GM21360 (cell line): ENCODE measurements around the gene ZNF804A.
A peak's percentile ranks its signal among the peaks of the same experiment; 100 is the strongest.

ENCODE experiments used
- ATAC-seq: cut with Tn5 transposase; IDR thresholded peaks from one replicate; pipeline ENCODE4 v1.9.1; 2021; ENCODE audit warnings: mild to moderate bottlenecking, moderate library complexity; ENCODE audit not compliant: unreplicated experiment

The ZNF804A gene

DNA sequence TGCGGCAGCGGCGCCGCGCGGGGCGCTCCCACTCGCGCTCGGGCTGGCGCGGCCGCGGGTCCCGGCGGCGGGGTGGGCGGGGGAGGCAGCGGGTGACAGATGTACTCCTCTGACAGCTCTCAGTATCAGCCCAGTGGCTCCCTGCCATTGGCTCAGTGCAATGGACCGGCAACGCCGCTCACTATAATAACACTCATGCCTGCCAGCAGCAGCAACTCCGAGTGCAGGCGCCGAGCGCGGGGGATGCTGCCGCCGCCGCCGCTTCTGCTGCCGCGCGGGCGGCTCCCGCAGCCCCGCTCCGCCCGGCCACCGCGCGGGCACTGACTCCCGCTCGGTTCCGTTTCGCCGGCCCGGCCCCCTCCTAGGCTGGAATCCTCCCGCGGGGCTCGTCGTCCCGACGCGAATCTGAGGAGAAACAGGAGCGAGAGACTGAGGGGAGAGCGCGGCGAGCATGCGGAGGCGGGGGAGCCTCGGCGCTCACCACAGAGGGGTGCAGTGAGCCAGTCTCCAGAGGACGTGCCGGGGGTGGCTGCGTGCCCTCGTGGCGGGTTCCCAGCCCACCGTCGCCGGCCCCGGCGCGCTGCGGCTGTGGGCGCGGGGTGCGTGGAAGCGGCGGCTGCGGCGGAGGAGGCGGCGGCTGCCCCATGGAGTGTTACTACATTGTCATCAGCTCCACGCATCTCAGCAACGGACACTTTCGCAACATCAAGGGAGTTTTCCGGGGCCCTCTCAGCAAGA lies at the start of gene ZNF804A:
Gene ZNF804A, plus strand, starts transcription at position 214 of the 738 bp plus-strand sequence. Its CDS starts 431 bp downstream, at position 645.
- peak; percentile 92 for ATAC-seq

DNA sequence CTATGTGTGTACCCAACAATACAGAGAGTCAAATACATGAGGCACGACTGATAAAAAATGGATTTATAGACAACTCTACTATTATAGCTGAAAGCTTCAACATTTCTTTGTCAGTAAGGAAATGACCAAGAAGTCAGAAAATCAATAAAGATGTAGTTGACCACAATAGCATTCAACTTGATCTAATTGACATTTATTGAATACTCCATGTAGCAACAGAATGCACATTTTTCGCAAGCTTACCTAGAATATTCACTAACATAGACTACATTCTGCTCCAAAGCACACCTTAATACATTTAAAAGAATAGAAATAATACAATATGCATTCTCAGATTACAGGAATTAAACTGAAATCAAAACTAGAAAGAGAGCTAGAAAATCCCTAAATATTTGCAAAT lies 49.2 kb upstream of the ZNF804A start:
- no peak for ATAC-seq

DNA sequence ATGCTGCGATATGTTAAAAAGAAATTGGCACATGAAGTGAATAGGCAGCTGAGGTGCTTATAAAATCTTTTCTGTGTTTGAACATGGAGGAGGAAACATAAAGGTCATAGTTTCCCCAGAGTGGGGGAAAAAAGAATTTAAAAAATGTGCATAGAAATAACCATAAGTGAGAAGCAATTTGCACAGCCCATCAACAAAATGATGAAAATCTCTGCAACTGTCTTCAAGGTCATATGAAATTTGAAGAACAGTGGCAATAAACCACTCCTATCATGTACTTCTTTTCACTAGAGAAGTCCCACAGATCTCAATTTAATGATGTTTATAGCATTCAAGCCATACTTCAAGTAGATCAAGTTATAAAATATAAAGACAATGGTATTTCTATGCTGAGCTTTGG lies 46.7 kb upstream of the ZNF804A start:
- no peak for ATAC-seq

DNA sequence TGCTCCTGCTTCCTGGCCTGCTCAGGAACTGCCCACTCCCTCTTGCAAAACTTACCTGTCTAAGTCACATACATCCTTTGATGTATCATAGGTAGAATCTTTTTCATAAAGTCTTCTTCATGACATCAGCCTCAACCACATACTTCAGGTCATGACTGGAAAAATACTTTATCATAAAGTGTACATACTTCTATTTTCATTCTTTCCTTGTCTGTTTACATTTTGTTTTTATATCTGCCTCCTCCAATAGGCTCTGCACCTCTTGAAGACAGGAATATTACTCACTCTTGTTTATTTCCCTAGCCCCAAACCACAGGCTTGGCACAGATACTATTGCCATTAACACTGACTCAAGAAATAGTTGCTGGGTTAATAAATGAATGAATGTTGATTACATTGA lies 43.6 kb upstream of the ZNF804A start:
- ATAC-seq, result no peak

DNA sequence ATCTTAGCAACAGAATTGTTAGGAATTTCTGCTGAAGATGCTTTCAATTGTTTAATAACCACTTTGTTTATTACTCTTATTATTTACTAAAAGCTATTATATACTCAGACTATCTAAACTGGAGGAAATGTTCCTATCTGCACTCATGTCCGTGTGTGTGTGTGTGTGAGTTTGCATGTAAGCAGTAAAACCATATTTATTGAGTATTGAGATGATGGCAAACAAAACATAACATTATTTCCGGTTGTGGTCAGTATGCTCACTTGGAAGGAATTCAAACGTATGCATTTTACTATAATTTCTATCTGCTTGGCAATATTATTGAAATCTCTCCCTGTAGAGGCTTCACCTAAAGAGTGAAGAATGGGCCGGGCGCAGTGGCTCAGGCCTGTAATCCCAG lies 43.0 kb upstream of the ZNF804A start:
- no peak for ATAC-seq

DNA sequence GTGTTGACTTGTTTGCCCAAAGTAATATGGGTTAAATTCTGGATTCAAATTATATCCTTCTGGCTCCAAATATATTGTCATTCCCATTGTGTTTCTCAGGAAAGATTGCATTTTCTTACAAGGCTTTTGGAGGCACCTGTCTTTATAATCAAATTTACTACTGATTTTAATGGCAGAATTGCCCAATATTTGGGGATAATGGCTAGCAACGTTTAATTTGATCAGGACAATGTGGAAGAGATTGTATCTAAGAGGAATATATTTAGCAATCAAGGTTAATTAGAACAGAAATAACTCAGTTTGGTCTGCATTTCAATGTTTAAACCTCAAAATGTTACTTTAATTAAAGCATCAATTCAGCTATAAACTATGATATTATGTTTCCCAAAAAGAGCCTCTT lies 41.7 kb upstream of the ZNF804A start:
- no peak for ATAC-seq

DNA sequence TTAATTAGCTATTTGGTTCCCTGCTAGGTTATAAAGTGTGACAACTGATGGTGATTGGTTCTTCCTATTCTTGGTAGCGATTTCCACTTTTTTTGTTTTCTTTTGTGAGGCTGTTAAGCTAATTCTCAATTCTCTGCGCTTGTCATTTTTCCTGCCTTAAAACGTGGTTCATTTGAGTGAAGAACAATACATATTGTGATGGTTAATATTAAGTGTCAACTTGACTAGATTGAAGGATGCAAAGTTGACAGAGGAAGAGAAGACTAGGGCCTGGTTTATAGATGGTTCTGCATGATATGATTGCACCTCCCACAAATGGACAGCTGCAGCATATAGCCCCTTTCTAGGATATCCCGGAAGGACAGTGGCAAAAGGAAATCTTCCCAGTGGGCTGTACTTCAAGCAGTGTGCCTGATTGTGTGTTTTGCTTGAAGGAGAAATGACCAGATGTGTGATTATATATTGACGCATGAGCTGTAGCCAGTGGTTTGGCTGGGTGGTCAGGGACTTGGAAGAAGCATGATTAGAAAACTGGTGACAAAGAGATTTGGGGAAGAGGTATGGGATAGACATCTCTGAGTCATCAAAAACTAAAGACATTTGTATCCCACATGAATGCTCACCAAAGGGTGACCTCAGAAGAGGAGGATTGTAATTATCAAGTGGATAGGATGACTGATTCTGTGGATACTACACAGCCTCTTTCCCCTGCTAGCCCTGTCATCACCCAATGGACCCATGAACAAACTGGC lies 39.4 kb upstream of the ZNF804A start:
- ATAC-seq, result no peak

DNA sequence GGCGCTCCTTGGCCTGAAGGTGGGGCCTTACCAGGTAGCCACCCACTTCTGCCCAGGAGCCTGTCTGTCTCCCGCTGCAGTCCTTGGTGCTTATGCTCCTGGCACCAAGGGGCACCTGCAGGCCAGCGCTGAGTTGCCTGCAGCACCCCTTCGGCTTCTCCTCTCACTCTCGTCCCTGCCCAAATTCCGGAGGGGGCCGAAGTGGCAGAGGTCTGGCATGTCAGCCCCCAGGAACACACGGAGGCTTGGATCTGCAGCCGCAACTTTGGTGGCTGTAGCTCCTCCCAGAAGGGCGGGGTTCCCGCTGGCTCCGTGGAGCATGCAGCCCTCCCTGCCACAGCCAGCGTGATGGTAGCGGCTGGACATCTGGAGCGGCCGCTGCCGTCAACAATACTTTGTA lies 37.7 kb upstream of the ZNF804A start:
- ATAC-seq, result no peak

DNA sequence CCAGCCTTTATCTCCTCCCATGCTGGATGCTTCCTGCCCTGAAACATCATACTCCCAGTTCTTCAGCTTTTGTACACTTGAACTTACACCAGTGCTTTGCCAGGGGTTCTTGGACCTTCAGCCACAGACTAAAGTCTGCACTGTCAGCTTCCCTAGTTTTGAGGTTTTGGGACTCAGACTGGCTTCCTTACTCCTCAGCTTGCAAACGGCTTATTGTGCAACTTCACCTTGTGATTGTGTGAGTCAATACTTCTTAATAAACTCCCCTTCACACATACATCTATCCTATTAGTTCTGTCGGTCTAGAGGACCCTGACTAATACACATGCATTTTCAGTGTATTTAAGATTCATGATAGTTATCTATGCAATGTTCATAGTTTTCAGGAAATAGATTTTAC lies 35.8 kb upstream of the ZNF804A start:
- no peak for ATAC-seq

DNA sequence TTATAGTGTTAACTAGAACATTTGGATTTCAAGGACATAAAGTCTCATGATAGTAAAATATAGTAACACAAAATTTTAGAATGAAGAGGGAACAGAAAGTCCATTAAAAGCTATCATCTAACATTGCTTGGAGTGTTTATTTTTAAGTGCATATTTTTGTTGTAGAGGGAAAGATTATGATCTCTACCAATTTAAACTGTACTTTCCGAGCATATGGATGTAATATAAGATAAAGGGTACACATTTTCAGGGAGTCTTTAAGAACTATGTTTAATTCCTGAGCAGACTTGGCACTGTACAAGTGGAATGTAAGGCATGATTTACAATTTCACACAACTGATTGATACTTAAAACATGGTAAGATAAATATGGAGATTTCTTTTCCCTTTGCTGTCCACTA lies 34.2 kb upstream of the ZNF804A start:
- no peak for ATAC-seq

DNA sequence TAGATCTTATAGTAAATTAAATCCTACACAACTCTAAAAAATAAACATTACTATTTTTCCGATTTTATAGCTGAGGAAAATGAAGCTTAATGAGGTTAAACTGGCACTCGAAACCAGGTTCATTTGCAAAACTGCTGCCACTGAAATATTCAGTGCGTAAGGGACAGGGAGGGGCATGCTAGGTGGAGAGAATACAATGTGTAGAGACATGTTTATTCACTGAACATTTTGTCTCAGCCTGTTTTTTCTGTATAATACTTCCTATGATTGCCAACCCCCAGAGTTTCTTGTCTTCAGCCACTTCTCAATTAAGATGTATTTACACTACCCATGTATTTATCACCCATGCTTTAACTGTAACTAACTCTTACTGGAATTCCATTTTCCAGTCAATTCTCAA lies 31.6 kb upstream of the ZNF804A start:
- no peak for ATAC-seq

DNA sequence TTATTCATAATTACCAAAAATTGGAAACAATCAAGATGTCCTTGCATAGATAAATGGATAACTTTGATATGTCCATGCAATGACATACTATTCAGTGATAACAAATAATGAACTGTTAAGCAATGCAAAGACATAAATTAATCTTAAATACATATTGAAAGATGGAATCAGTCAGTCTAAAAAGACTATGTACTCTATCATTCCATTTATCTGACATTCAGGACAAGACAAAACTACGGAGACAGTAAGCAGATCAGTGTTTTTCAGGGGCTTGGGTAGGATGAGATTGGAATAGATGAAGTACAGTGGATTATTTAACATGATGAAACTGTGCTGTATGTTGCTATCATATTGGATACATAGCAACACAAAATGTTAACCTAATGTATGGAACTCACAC lies 21.3 kb upstream of the ZNF804A start:
- no peak for ATAC-seq

DNA sequence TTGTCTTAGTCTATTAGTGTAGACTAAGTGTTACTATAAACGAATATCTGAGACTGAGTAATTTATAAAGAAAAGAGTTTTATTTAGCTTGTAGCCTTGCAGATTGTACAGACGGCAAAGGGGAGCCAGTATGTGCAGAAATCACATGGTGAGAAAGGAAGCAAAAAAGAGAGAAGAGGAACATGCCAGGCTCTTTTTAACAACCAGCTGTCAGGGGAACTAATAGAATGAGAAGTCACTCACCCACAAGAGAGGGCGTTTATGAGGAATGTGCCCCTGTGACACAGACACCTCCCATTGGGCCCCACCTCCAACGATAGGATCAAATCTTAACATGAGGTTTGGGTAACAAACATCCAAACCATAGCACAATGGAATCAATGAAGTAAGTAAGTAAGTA lies 20.6 kb upstream of the ZNF804A start:
- ATAC-seq, result no peak

DNA sequence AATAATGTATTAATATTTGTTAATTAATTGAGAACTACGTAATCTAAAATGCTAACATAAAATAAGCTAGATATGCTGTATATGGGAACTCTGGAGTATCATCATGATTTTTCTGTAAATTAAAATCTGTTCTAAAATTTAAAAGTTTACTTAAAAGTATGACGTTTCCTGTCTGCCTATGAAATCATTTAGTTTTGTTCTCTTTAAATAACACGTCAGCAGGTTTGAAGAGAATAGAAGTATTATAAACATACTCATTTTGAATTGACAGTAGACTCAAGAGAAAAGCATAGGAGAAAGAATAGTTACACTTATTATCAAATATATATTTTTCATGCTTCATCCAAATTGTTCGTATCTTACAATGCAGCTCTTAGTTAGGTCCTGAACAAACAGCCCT lies 19.1 kb upstream of the ZNF804A start:
- no peak for ATAC-seq

DNA sequence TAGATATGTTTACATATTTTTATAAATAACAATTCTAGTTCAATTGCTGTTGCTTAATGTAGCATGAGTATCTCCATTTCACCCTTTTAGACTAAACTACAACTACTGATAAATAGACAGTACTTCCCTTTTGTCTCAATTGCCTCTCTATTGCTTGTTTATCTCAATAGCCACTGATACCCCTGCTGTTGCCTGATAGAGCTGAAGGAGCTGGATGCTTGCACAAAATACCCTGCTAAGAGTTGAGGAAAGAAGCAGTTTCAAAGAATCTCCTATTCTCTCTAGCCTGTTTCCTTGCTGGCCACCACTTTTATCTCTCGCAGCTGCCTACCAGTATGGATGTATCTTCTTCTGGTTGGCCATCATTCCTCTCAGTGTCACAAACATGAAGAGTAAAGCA lies 16.9 kb upstream of the ZNF804A start:
- no peak for ATAC-seq

DNA sequence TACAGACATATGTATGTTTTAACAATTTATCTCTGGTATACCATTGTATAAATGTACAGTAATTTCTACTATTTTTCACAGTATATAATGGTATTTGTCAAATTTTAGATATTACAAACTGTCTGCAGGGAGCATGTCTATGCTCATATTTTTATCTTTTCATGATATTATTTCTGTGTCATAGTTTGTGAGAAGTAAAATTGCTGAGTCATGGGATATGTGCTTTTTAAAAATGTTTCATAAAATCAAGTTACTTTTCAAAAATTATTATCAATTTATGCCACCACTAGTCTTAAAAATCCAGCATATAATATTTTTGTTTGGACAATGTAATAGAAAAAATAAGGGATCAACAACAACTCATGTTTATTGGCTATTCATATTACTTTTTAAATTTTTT lies 9.1 kb upstream of the ZNF804A start:
- ATAC-seq, result no peak

DNA sequence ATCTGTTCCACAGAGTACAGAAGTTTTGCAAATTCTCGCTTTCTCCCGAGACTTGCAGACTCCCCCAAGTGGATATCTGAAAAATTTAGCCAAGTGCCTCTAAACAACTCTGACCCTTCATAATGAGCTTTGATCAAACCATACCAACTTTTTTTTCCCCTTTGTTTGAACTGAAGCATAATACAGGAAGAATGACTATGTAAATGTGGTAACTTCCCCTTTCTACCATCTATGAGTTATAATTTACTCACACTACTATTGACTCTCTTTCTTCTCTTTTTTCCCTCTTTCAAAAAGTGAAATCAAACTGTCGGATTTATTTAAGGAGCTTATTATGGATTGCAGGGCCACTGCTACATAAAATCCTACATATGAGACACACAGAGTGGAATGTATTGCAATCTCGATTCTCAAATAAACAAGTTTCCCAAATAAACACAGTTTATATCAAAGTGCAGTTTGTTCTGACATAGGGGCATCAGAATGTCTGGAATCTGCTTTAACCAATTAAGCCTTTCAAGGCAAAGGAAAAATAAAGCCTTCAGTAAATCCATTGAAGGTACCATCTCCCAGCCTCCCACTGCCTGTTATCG lies 1.4 kb upstream of the ZNF804A start:
- ATAC-seq, result peak; percentile 32

DNA sequence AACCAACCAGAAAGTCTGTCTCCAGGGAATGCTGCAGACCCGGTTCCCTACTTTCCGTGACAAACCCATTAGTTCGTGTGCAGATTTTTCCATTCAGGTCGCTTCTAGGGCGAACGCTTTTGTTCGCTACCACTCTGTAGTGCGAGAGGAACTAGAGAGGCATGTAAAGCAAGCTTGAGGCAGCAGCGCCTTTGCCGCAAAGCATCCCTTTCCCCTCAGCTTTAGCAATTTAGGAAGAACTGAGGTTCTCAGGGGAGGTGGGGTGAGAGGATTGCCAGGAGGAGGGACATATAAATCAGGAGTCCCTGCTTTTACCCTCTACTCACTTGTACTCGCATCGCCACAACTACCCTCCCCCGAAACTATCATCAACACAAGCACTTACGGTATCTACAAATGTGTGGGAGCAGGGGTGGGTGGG lies 748 bp upstream of the ZNF804A start:
- ATAC-seq, result peak; percentile 30

DNA sequence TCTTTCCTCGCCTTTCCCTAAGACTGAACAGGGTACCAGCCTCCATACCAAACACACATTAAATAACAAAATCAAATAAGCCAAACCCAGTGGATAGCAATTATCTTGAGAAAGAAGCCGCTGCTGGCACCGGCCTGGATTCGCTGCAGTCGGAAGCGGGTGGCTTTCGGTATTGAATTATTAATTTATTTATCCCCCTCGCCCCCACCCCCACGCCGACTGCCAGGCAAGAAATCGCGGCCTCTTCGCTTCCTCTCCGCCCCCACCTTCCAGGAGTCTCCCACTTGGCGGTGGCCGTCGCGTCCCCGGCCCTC lies 370 bp upstream of the ZNF804A start:
- no peak for ATAC-seq

DNA sequence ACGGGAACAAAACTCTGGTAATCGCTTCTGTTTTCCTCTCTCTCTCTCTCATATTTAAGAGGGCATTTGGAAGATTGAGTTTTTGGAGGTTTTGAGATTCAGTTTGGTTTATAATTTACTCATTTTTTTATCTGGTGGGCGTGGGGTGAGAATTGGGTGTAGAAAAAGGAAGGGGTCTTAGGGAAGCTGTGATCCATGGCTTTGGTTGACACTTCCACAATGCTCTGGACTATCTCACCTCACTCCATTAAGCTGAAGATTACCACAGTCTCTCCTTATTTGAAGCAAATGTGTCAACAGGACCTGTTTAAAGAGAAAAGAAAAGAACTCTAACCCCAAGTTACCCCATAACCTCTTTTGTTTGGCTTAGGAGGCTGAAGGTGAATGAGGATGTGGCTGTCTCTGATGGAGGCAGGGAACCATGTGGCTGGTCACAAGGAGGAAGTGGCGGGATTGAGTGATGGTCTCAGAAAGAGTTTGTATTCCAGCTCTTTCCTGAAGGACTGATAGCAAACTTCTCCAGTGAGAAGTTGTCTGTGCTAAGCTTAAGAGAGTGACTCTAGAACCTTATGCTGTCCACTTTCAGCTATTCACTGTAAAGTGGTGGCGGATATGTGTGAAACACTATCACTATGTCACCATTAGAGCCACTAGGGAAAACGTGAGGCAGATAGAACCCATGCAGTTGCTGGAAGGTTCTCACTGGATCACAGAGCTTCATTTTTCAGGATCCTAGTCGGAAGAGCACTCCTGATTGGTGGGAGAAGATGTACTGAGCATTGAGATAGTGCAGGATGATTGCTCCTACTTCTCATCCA lies 934 bp downstream of the ZNF804A start:
- no peak for ATAC-seq

DNA sequence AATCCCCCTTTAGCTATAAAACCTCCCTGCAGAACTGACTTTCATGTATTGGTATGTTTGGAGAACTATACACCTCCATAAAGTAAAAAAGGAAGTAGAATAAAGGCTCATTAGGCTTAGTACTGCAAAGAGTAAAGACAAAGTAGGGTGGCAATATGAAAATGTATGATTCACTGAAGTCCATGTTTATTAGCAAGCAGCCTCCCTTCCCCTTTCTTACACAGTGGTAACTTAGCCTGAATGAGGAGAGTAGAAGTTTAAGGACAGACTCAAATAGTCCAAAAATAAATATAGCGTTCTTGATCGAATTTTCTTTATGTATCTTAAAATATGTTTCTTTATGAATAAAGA lies 1.5 kb downstream of the ZNF804A start:
- ATAC-seq, result no peak

DNA sequence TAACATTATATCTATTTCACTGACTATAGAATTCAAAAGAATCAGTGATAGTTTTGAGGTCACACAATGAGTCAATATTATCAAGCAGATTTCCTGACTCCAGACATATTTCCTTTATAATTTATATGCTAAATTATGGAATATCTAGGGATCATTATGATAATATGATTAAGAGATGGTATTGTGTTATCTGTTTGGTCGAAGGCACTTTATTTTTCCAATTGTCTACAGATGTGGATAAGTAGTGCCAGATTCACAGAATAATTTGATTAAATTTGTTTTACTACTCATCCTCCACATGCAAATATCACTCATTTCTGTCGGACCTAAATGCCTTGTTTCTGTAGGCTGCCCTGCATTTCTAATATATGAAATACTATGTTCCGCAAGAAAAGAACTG lies 4.4 kb downstream of the ZNF804A start:
- ATAC-seq, result no peak
